Kidney epithelial cell (primary cell): ENCODE measurements around the gene ADGRA1. TPM values are rescaled to one million over a fixed set of nuclear protein-coding genes. Genes with fewer than 3 reads are reported as not detected.

Source experiments
- DNase-seq: peaks from one replicate; pipeline ENCODE4 v3.0.0-alpha.2; 2010; ENCODE audit warnings: low read depth
- H3K27me3 ChIP-seq: 2 replicates; pipeline ENCODE4 v1.6.0; 2011; ENCODE audit warnings: low read length; ENCODE audit not compliant: control insufficient read depth, insufficient read depth
- H3K36me3 ChIP-seq: 2 replicates; pipeline ENCODE4 v1.5.1; 2011; ENCODE audit warnings: low read length; ENCODE audit not compliant: control insufficient read depth, insufficient read depth
- H3K4me3 ChIP-seq: 2 replicates; pipeline ENCODE4 v1.5.1; 2011; ENCODE audit warnings: low read depth, mild to moderate bottlenecking, control low read depth, low read length
- total RNA-seq: library from RNA; depleted of rRNA; stranded (reverse); fragments of >200 nt; gene quantifications from 2 replicates; pipeline ENCODE4 v1.2.3, GENCODE V29; 2015
- TF ChIP-seq, protein P1 (sequence below): IDR thresholded peaks from 2 replicates; pipeline ENCODE4 v1.5.1; 2011; ENCODE audit warnings: mild to moderate bottlenecking, moderate library complexity, low read length, control low read depth, inconsistent platforms; ENCODE audit not compliant: insufficient read depth, poor library complexity, severe bottlenecking

Gene ADGRA1
- total RNA-seq, 1 donor from 2014 or later, result not detected

DNA sequence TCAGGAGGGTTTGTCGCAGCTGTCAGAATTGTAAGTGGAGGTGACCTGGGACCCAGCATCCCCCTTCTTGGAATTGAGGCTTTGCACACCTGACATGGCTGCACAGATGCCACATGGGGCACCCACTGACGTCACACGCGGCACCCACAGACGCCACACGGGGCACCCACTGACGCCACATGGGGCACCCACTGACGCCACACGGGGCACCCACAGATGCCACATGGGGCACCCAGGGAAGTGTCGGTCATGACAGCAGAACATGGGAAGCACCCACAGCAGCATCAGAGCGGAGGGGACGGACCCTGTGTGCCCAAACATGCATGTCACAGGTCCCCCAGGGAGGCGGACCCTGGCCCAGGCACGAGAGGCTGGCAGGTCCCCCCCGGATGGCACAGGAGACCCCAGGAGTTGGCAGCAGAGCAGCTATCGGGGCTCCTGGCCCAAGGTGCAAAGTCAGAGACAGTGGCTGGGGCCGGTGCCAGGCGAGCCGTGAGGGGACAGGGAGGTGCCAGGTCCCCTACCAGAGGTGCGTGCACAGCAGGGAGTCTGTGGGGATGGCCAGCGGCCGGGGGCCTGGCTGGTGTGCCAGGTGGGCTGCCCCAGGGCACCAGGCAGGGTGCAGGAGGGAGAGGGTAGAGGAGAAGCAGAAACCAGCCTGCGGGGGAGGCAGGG is 93.4 kb downstream of the ADGRA1 start:
- TF ChIP-seq, protein P1, sequence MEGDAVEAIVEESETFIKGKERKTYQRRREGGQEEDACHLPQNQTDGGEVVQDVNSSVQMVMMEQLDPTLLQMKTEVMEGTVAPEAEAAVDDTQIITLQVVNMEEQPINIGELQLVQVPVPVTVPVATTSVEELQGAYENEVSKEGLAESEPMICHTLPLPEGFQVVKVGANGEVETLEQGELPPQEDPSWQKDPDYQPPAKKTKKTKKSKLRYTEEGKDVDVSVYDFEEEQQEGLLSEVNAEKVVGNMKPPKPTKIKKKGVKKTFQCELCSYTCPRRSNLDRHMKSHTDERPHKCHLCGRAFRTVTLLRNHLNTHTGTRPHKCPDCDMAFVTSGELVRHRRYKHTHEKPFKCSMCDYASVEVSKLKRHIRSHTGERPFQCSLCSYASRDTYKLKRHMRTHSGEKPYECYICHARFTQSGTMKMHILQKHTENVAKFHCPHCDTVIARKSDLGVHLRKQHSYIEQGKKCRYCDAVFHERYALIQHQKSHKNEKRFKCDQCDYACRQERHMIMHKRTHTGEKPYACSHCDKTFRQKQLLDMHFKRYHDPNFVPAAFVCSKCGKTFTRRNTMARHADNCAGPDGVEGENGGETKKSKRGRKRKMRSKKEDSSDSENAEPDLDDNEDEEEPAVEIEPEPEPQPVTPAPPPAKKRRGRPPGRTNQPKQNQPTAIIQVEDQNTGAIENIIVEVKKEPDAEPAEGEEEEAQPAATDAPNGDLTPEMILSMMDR, result no peak
- Histone ChIP-seq H3K4me3 (no peak overlapping the region), H3K27me3 (peaks cover 10% of the 10 kb centered on the region), H3K36me3 (no peaks in the 10 kb centered on the region)
- DNase-seq, result no peak

Other genes with a start within 250 kb of the ADGRA1 start
- 3.8 and 5.1 TPM in 2 replicates for gene CFAP46, start 145.4 kb upstream of the ADGRA1 start, total RNA-seq
- gene KNDC1, start 72.3 kb downstream of the ADGRA1 start, total RNA-seq, result 0.13 and 0.27 TPM in 2 replicates
- not detected in 2 replicates for gene UTF1, start 142.3 kb downstream of the ADGRA1 start, total RNA-seq
- gene VENTX, start 149.9 kb downstream of the ADGRA1 start, total RNA-seq, result not detected in 2 replicates
- 78.4 and 123 TPM in 2 replicates for gene ADAM8, start 188.9 kb downstream of the ADGRA1 start, total RNA-seq
- 55.6 and 65.5 TPM in 2 replicates for gene TUBGCP2, start 220.9 kb downstream of the ADGRA1 start, total RNA-seq
- 20.3 and 45.7 TPM in 2 replicates for gene ZNF511, start 221.0 kb downstream of the ADGRA1 start, total RNA-seq
- 0.96 TPM in 1 of 2 replicates, not detected in the other for gene CALY, start 249.0 kb downstream of the ADGRA1 start, total RNA-seq